ENCODE results near the gene PRDM16.

PRDM16 gene

DNA sequence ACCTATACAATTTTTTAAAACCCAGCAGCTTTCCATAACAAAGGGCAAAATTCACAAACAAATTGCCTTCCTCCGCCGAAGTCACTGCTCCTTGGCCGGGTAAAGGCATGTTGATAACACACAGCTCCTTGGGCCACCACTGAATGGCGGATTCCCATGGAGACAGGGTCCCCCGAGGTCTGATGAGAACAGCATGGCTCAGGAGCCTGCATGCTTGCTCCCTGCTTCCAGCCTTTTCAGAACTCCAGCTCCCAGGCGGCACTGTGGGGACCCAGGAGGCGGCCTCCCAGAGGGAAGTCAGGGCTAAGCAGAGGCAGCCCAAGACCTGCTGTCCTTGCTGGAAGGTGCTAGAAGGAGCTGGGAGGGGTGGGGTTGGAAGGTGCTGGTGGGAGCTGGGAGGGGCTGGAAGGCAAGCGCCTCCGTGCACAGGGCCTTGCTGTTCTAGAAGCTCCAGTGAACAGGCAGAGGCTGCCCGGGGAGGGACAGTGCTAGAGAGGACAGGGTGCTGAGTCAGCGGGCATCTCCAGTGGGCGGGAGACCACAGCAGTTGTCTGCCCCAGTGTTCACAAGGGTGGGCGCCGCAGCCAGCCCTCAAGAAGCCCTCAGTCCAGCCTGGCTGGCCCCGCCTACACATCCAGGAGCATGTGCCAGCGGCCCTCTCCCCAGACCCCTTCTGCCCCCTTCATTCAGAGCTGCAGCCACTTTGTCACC, 35.1 kb downstream of the PRDM16 start:
- no peaks in the 10 kb centered on the region for H3K4me1 ChIP-seq (ENCODE audit: control insufficient read depth, insufficient read depth, low read length)
- H3K36me3 ChIP-seq (ENCODE audit: control insufficient read depth in 2 of 2, insufficient read depth in 1 of 2, low read length in 2 of 2), result peaks cover 0 to 6% of the 10 kb centered on the region in 2 experiments; a peak in 1 of 3 replicates
- 0 out of 2 replicates have a peak, but pooled peaks have one; percentile 16 for TF ChIP-seq ZFHX2 (tag by site-specific recombination; conservative IDR thresholded peaks at IDR 0.05)
- TF ChIP-seq GLIS1 (tag by site-specific recombination; IDR thresholded peaks at IDR 0.05), result peak; percentile 48
- TF ChIP-seq, protein P1, sequence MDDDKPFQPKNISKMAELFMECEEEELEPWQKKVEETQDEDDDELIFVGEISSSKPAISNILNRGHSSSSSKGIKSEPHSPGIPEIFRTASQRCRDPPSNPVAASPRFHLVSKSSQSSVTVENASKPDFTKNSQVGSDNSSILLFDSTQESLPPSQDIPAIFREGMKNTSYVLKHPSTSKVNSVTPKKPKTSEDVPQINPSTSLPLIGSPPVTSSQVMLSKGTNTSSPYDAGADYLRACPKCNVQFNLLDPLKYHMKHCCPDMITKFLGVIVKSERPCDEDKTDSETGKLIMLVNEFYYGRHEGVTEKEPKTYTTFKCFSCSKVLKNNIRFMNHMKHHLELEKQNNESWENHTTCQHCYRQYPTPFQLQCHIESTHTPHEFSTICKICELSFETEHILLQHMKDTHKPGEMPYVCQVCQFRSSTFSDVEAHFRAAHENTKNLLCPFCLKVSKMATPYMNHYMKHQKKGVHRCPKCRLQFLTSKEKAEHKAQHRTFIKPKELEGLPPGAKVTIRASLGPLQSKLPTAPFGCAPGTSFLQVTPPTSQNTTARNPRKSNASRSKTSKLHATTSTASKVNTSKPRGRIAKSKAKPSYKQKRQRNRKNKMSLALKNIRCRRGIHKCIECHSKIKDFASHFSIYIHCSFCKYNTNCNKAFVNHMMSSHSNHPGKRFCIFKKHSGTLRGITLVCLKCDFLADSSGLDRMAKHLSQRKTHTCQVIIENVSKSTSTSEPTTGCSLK (tag by site-specific recombination; IDR thresholded peaks at IDR 0.05), result no peak
- TF ChIP-seq ZNF433 (tag by site-specific recombination; IDR thresholded peaks at IDR 0.05; ENCODE audit: low read depth), result no peak
- TF ChIP-seq ZIC2 (tag by site-specific recombination; IDR thresholded peaks at IDR 0.05), result peak; percentile 60
- POLR2A ChIA-PET, result no interaction called here
- CTCF ChIA-PET, result no interaction called here
- no peak overlapping the region for H3K4me3 ChIP-seq (ENCODE audit: low read depth, low read length)
- H3K27ac ChIP-seq (ENCODE audit: extremely low read depth, low read depth, low read length), result no peak overlapping the region
- H3K9me3 ChIP-seq (ENCODE audit: control insufficient read depth, insufficient read depth, low read depth, low read length), result no peaks in the 10 kb centered on the region

- TF ChIP-seq, protein P1 (tag by site-specific recombination; IDR thresholded peaks at IDR 0.05), result no peak
- TF ChIP-seq MYNN (tag by site-specific recombination; IDR thresholded peaks at IDR 0.05; ENCODE audit: borderline replicate concordance) (no peak), ZNF521 (tag by site-specific recombination; IDR thresholded peaks at IDR 0.05) (no peak), ZNF248 (tag by site-specific recombination; IDR thresholded peaks at IDR 0.05) (no peak), ZBTB1 (tag by site-specific recombination; IDR thresholded peaks at IDR 0.05) (no peak), ZFP3 (tag by site-specific recombination; IDR thresholded peaks at IDR 0.05; ENCODE audit: low read depth) (no peak), BCL11B (tag by site-specific recombination; IDR thresholded peaks at IDR 0.05; ENCODE audit: low read depth) (no peak), SP7 (tag by site-specific recombination; IDR thresholded peaks at IDR 0.05) (no peak), ZBTB11 (tag by site-specific recombination; conservative IDR thresholded peaks at IDR 0.05; ENCODE audit: low read depth) (no peak), ZNF48 (tag by site-specific recombination; IDR thresholded peaks at IDR 0.05) (no peak)
- TF ChIP-seq, protein P2, sequence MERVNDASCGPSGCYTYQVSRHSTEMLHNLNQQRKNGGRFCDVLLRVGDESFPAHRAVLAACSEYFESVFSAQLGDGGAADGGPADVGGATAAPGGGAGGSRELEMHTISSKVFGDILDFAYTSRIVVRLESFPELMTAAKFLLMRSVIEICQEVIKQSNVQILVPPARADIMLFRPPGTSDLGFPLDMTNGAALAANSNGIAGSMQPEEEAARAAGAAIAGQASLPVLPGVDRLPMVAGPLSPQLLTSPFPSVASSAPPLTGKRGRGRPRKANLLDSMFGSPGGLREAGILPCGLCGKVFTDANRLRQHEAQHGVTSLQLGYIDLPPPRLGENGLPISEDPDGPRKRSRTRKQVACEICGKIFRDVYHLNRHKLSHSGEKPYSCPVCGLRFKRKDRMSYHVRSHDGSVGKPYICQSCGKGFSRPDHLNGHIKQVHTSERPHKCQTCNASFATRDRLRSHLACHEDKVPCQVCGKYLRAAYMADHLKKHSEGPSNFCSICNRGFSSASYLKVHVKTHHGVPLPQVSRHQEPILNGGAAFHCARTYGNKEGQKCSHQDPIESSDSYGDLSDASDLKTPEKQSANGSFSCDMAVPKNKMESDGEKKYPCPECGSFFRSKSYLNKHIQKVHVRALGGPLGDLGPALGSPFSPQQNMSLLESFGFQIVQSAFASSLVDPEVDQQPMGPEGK (tag by site-specific recombination; IDR thresholded peaks at IDR 0.05), result no peak
- Histone ChIP-seq H3K4me1 (ENCODE audit: control insufficient read depth, insufficient read depth, low read length) (no peaks in the 10 kb centered on the region), H3K4me3 (ENCODE audit: low read depth, low read length) (no peak overlapping the region), H3K27ac (ENCODE audit: extremely low read depth, low read depth, low read length) (no peak overlapping the region), H3K9me3 (ENCODE audit: control insufficient read depth, insufficient read depth, low read depth, low read length) (no peaks in the 10 kb centered on the region), H3K36me3 (ENCODE audit: control insufficient read depth in 2 of 2, insufficient read depth in 1 of 2, low read length in 2 of 2) (peaks cover 0 to 6% of the 10 kb centered on the region in 2 experiments; a peak in 1 of 3 replicates)
- CTCF ChIA-PET, result no interaction called here
- POLR2A ChIA-PET, result no interaction called here
Measured at GRCh38 chr1:3105167-3105863, 36.3 kb downstream of the PRDM16 start.
